ENCODE results near the gene CATSPERB. TPM values are rescaled to one million over a fixed set of nuclear protein-coding genes. Genes with fewer than 3 reads are reported as not detected.
"Not testable (repeated sequence)": the region's sequence is repeated elsewhere in the genome, so short reads cannot be mapped to it uniquely, and the experiment has no call there.

Gene CATSPERB
- total and polyA plus RNA-seq, 2 donors from 2014 or later, result 0.17 to 2.1 TPM

DNA sequence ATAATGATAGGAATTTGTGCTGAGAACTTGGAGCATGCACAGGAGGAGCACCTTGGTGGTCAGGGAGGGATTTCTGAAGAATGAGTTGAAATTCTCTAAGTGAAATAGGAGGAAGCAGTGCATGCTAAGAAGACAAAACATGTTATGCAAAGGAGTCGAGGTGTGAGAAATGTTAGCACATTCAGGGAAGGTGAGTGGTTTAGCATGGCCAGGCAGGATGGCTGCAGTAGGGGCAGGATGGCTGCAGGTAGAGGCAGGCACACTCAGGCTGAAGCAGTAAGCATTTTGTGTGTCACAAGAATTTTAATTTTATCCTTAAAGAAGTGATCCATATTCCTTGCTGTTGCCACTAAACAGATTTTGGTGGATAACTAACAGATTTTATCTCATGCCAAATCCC lies 46.3 kb downstream of the CATSPERB start:
- H3K9ac ChIP-seq (ENCODE audit: low read length in 3 of 3), result no peak overlapping the region
- intact Hi-C loops (cut with DNase I), result no loop called here
- H3K4me3 ChIP-seq (ENCODE audit: low read length in 3 of 3), result no peak overlapping the region
- no peaks in the 10 kb centered on the region for H3K27me3 ChIP-seq (ENCODE audit: control insufficient read depth, insufficient read depth, low read length)
- H3K36me3 ChIP-seq (ENCODE audit: control insufficient read depth in 2 of 3, insufficient read depth in 3 of 3, low read length in 3 of 3), result no peaks in the 10 kb centered on the region
- no peak for FAIRE-seq
- H3K9me3 ChIP-seq (ENCODE audit: control insufficient read depth in 2 of 3, insufficient read depth in 1 of 3, low read length in 3 of 3), result no peaks in the 10 kb centered on the region
- TF ChIP-seq, protein P1, sequence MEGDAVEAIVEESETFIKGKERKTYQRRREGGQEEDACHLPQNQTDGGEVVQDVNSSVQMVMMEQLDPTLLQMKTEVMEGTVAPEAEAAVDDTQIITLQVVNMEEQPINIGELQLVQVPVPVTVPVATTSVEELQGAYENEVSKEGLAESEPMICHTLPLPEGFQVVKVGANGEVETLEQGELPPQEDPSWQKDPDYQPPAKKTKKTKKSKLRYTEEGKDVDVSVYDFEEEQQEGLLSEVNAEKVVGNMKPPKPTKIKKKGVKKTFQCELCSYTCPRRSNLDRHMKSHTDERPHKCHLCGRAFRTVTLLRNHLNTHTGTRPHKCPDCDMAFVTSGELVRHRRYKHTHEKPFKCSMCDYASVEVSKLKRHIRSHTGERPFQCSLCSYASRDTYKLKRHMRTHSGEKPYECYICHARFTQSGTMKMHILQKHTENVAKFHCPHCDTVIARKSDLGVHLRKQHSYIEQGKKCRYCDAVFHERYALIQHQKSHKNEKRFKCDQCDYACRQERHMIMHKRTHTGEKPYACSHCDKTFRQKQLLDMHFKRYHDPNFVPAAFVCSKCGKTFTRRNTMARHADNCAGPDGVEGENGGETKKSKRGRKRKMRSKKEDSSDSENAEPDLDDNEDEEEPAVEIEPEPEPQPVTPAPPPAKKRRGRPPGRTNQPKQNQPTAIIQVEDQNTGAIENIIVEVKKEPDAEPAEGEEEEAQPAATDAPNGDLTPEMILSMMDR (IDR thresholded peaks at IDR 0.05; ENCODE audit: borderline replicate concordance, extremely low read depth, insufficient read depth), result no peak
- H3K4me1 ChIP-seq (ENCODE audit: control insufficient read depth in 2 of 3, insufficient read depth in 2 of 3, low read depth in 1 of 3, low read length in 3 of 3), result no peaks in the 10 kb centered on the region
- no peak overlapping the region for H3K27ac ChIP-seq (ENCODE audit: low read depth in 2 of 2, low read length in 2 of 2)
- no peak for DNase-seq

DNA sequence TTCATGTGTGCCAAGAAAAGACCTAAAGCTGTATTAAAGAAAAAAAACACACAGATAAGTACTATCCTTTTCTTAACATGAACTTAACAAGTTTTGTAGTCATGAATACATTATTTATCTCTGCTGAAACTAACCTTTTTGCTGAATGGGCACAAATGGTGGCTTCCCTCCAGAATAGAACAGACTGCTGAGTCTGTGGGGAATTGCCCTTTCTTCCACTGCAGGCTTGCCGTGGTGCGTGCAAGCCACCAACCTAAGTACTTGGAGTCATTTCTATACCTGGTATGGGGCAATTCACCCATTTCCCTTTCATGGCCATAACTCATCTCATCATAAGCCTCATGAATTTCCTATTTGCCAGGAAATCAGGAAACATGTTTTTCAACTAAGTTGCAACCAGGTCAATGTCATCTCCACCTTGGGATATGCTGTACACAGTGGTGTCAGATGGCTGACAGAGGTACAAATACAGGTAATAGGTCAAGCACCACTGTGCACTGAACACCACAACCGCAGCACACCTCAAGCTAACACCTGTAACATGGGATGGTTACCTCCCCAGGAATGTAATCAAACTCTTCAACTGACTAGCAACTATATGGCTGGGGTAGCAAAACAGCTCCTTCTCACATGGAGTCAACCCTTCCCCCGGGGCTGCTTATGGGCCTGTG lies 49.9 kb downstream of the CATSPERB start:
- H3K4me3 ChIP-seq (ENCODE audit: low read length in 3 of 3), result no peak overlapping the region
- no peak overlapping the region for H3K9ac ChIP-seq (ENCODE audit: low read length in 3 of 3)
- no peaks in the 10 kb centered on the region for H3K9me3 ChIP-seq (ENCODE audit: control insufficient read depth in 2 of 3, insufficient read depth in 1 of 3, low read length in 3 of 3)
- H3K27ac ChIP-seq (ENCODE audit: low read depth in 2 of 2, low read length in 2 of 2), result no peak overlapping the region
- H3K36me3 ChIP-seq (ENCODE audit: control insufficient read depth in 2 of 3, insufficient read depth in 3 of 3, low read length in 3 of 3), result no peaks in the 10 kb centered on the region
- FAIRE-seq, result no peak
- TF ChIP-seq, protein P1 (IDR thresholded peaks at IDR 0.05; ENCODE audit: borderline replicate concordance, extremely low read depth, insufficient read depth), result no peak
- intact Hi-C loops (cut with DNase I), result no loop called here
- DNase-seq, result no peak
- no peaks in the 10 kb centered on the region for H3K27me3 ChIP-seq (ENCODE audit: control insufficient read depth, insufficient read depth, low read length)
- H3K4me1 ChIP-seq (ENCODE audit: control insufficient read depth in 2 of 3, insufficient read depth in 2 of 3, low read depth in 1 of 3, low read length in 3 of 3), result no peaks in the 10 kb centered on the region

DNA sequence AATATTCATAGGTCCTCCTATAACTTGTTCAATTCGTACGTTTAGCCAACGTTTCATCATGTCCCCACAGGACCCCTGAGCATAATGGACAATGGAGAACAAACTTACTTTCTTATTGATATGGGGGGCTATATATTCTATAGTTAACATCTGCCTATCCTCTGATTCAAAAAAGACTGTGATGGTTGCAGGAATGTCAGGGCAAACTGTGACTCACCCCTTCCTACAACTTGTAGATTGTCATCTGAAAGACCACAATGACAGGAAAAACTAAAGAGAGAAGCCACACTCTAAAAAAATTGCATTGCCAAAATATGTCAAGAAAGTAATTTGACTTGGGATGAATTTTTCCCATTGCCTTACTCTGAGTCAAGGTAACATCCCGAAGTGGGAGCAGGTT lies 50.8 kb downstream of the CATSPERB start:
- Histone ChIP-seq H3K36me3 (ENCODE audit: control insufficient read depth in 2 of 3, insufficient read depth in 3 of 3, low read length in 3 of 3) (no peaks in the 10 kb centered on the region), H3K9me3 (ENCODE audit: control insufficient read depth in 2 of 3, insufficient read depth in 1 of 3, low read length in 3 of 3) (no peaks in the 10 kb centered on the region), H3K9ac (ENCODE audit: low read length in 3 of 3) (no peak overlapping the region), H3K4me1 (ENCODE audit: control insufficient read depth in 2 of 3, insufficient read depth in 2 of 3, low read depth in 1 of 3, low read length in 3 of 3) (no peaks in the 10 kb centered on the region), H3K27ac (ENCODE audit: low read depth in 2 of 2, low read length in 2 of 2) (no peak overlapping the region), H3K4me3 (ENCODE audit: low read length in 3 of 3) (no peak overlapping the region), H3K27me3 (ENCODE audit: control insufficient read depth, insufficient read depth, low read length) (no peaks in the 10 kb centered on the region)
- TF ChIP-seq, protein P1 (IDR thresholded peaks at IDR 0.05; ENCODE audit: borderline replicate concordance, extremely low read depth, insufficient read depth), result no peak
- no peak for DNase-seq
- intact Hi-C loops (cut with DNase I), result no loop called here
- FAIRE-seq, result no peak

DNA sequence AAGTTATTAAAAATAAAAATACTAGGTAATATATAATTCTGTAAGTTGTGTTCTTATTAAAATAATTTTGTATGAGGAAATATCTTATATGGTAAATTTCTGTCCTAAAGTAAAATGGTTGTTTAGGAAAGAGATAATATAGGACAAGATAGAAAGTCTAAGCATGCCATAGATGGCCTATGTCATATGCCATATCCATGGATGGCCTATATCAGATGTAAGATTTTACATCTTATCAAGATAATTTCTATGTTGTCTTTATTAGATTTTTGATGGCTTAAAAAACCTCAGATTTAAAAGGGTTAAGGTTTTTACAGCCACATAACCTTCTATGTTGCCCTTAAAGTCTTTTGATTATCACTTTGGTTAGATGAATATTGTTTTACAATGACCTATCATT lies 52.6 kb downstream of the CATSPERB start:
- TF ChIP-seq, protein P1 (IDR thresholded peaks at IDR 0.05; ENCODE audit: borderline replicate concordance, extremely low read depth, insufficient read depth), result no peak
- FAIRE-seq (no peak), DNase-seq (no peak)
- intact Hi-C loops (cut with DNase I), result no loop called here
- Histone ChIP-seq H3K9me3 (ENCODE audit: control insufficient read depth in 2 of 3, insufficient read depth in 1 of 3, low read length in 3 of 3) (no peaks in the 10 kb centered on the region), H3K4me3 (ENCODE audit: low read length in 3 of 3) (no peak overlapping the region), H3K4me1 (ENCODE audit: control insufficient read depth in 2 of 3, insufficient read depth in 2 of 3, low read depth in 1 of 3, low read length in 3 of 3) (no peaks in the 10 kb centered on the region), H3K27me3 (ENCODE audit: control insufficient read depth, insufficient read depth, low read length) (no peaks in the 10 kb centered on the region), H3K27ac (ENCODE audit: low read depth in 2 of 2, low read length in 2 of 2) (no peak overlapping the region), H3K36me3 (ENCODE audit: control insufficient read depth in 2 of 3, insufficient read depth in 3 of 3, low read length in 3 of 3) (no peaks in the 10 kb centered on the region), H3K9ac (ENCODE audit: low read length in 3 of 3) (no peak overlapping the region)

DNA sequence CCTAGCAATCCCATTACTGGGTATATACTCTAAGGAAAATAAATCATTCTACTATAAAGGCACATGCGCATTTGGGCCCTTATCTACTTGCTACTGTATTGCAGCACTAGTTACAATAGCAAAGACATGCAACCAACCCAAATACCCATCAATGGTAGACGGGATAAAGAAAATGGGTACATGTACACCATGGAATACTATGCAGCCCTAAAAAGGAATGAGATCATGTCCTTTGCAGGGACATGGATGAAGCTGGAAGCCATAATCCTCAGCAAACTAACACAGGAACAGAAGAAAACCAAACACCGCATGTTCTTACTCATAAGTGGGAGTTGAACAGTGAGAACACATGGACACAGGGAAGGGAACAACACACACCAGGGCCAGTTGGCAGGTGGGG lies 54.2 kb downstream of the CATSPERB start:
- H3K4me1 ChIP-seq (ENCODE audit: control insufficient read depth in 2 of 3, insufficient read depth in 2 of 3, low read depth in 1 of 3, low read length in 3 of 3); intact Hi-C loops (cut with DNase I); FAIRE-seq; H3K9ac ChIP-seq (ENCODE audit: low read length in 3 of 3); H3K27me3 ChIP-seq (ENCODE audit: control insufficient read depth, insufficient read depth, low read length); H3K27ac ChIP-seq (ENCODE audit: low read depth in 2 of 2, low read length in 2 of 2); DNase-seq; H3K4me3 ChIP-seq (ENCODE audit: low read length in 3 of 3); H3K9me3 ChIP-seq (ENCODE audit: control insufficient read depth in 2 of 3, insufficient read depth in 1 of 3, low read length in 3 of 3); H3K36me3 ChIP-seq (ENCODE audit: control insufficient read depth in 2 of 3, insufficient read depth in 3 of 3, low read length in 3 of 3): not testable (repeated sequence)
